GM12872 (cell line): ENCODE results near the gene DDX17.

Source experiments
- CTCF ChIP-seq: IDR thresholded peaks from 3 replicates; pipeline ENCODE4 v1.5.1; 2011; ENCODE audit warnings: low read depth, mild to moderate bottlenecking, low read length, moderate library complexity; ENCODE audit not compliant: insufficient read depth

DDX17 gene

GRCh38 chr22:38468443-38469305, 37.4 kb downstream of the DDX17 start:
- TF ChIP-seq CTCF = peak; percentile 34; the same call in 1 of the 3 replicates

GRCh38 chr22:38467904-38468442, 38.1 kb downstream of the DDX17 start, which contains the start of gene KDELR3:
Gene KDELR3 (plus strand): TSS chr22:38468096. CDS start chr22:38468234, 138 bp downstream.
- no peak for TF ChIP-seq CTCF

- TF ChIP-seq CTCF = no peak
Measured at GRCh38 chr22:38467438-38467903, 38.6 kb downstream of the DDX17 start.

GRCh38 chr22:38465673-38466490, 40.2 kb downstream of the DDX17 start:
- TF ChIP-seq CTCF = no peak

- no peak for TF ChIP-seq CTCF
Measured at GRCh38 chr22:38464992-38465672, 41.0 kb downstream of the DDX17 start.

- no peak for TF ChIP-seq CTCF
Measured at GRCh38 chr22:38462960-38463784, 42.9 kb downstream of the DDX17 start.
